PC-9 (cell line): Measurements from ENCODE around the gene C1D. TPM values are rescaled to one million over a fixed set of nuclear protein-coding genes. Genes with fewer than 3 reads are reported as not detected.

Experiments used
- BruUV-seq: library from RNA; stranded (reverse); fragments of 400-500 nt; replicated peaks from 2 replicates; lab custom pipeline; 2021; lab: Mats Ljungman, UMichigan
- CTCF ChIA-PET: fragments of 300-600 bp; sonication (Branson Sonifier 250); formaldehyde crosslinking; loops from one replicate; lab custom pipeline; 2022; ENCODE audit warnings: antibody characterized with exemption; lab: Charles Lee
- POLR2A ChIA-PET: fragments of 300-600 bp; sonication (Branson Sonifier 250); formaldehyde crosslinking; loops from one replicate; lab custom pipeline; 2022; ENCODE audit warnings: antibody characterized with exemption; ENCODE audit not compliant: unreplicated experiment; lab: Charles Lee
- DNase-seq, 2 experiments: peaks; one replicate each; pipeline versions ENCODE4 v3.0.0 to v3.0.0-alpha.2; 2015 to 2022; ENCODE audit warnings: mixed read lengths in 1 of 2
- H2AFZ ChIP-seq: fragments of 200-600 bp; sonication (generic); 2 replicates; pipeline ENCODE4 v1.8.1; 2017; ENCODE audit warnings: antibody characterized with exemption
- H3F3A ChIP-seq: fragments of 200-600 bp; sonication (generic); 2 replicates; pipeline ENCODE4 v1.8.1; 2017; ENCODE audit warnings: antibody characterized with exemption, mild to moderate bottlenecking, low read depth; ENCODE audit not compliant: insufficient read depth
- H3K27ac ChIP-seq: fragments of 200-600 bp; sonication (generic); 2 replicates; pipeline ENCODE4 v1.6.1; 2016; ENCODE audit warnings: mixed run types
- H3K27me3 ChIP-seq: fragments of 200-600 bp; sonication (generic); 2 replicates; pipeline ENCODE4 v1.6.1; 2016; ENCODE audit warnings: low read depth, mixed run types; ENCODE audit not compliant: insufficient read depth
- H3K36me3 ChIP-seq: fragments of 200-600 bp; sonication (generic); 2 replicates; pipeline ENCODE4 v1.6.1; 2016; ENCODE audit warnings: low read depth, mixed run types
- H3K4me1 ChIP-seq: fragments of 200-600 bp; sonication (generic); replicated peaks from 2 replicates; pipeline ENCODE4 v1.6.1; 2016; ENCODE audit warnings: mixed run types; ENCODE audit not compliant: insufficient read depth
- H3K4me2 ChIP-seq: fragments of 200-600 bp; sonication (generic); 2 replicates; pipeline ENCODE4 v1.6.1; 2017; ENCODE audit warnings: mixed run types
- H3K4me3 ChIP-seq: fragments of 200-600 bp; sonication (generic); 2 replicates; pipeline ENCODE4 v1.6.1; 2016; ENCODE audit warnings: mixed run types
- H3K79me2 ChIP-seq: fragments of 200-600 bp; sonication (generic); 2 replicates; pipeline ENCODE4 v1.6.1; 2017; ENCODE audit warnings: low read depth, mixed run types
- H3K9me2 ChIP-seq: fragments of 200-600 bp; sonication (generic); 2 replicates; pipeline ENCODE4 v1.8.1; 2017; ENCODE audit warnings: mild to moderate bottlenecking; ENCODE audit not compliant: insufficient read depth
- H3K9me3 ChIP-seq: fragments of 200-600 bp; sonication (generic); 2 replicates; pipeline ENCODE4 v1.8.1; 2016; ENCODE audit warnings: low read depth; ENCODE audit not compliant: insufficient read depth
- H4K20me1 ChIP-seq: fragments of 200-600 bp; sonication (generic); 2 replicates; pipeline ENCODE4 v1.8.1; 2017; ENCODE audit not compliant: insufficient read depth
- CTCF ChIP-seq: fragments of 200-600 bp; sonication (generic); conservative IDR thresholded peaks from 2 replicates; pipeline ENCODE4 v1.6.1; 2017; ENCODE audit warnings: mixed run types, antibody characterized with exemption, mild to moderate bottlenecking, moderate library complexity
- EZH2 ChIP-seq: fragments of 200-600 bp; sonication (generic); IDR thresholded peaks from 2 replicates; pipeline ENCODE4 v1.8.0; 2017; ENCODE audit warnings: antibody characterized with exemption, low read depth
- intact Hi-C: fragments of 100-400 bp; cut with micrococcal nuclease; formaldehyde crosslinking; loops from one replicate; pipeline ENCODE4 v1.10.0; 2022; ENCODE audit not compliant: unreplicated experiment
- total RNA-seq: library from RNA; stranded (reverse); gene quantifications from 2 replicates; pipeline ENCODE4 v1.2.3, GENCODE V29; 2021

The C1D gene
- total RNA-seq, 1 experiment from 2014 or later = 24.8 TPM

DNA sequence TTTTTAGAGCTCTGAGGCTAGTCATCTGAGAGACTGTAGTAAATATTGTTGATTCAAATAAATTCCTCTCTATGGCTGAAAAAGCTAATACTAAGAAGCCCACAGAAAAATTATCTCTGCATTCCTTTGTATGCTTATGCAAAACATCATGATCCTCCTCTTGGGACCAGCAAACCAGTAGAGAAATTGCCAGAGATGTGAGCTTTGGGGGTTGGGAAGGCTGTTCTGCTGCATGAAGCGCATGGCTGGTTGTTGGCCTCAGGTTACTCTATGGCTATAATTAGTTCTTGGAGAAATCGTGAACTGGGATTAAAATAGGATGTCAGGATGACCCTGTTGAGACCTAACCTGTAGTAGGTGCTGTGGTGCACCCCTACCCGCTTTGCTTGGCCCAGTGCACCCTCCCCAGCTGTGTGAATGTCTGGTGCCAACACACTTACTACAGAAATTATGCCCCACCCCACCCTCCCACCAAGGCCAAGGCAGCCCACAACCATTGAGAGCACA, 35.5 kb upstream of the C1D start:
- CTCF ChIA-PET = no interaction called here

DNA sequence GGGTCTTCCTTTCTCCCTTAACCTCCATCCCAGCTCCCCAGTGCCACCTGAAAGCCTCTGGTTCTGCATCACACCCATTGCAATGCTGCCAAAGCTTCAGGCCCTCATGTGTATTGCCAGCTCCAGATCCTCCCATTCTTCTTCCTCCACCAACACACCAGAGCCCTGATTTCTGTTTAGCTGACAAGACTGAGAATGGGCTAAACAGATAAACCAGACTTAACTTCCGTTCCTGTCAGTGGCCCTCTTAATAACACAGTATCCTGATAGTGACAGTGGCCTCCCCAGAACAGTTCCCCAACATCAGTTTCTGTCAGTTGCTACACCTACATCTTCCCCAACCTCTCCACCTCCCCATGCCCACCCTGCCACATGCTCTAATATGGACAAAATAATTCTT, 31.3 kb upstream of the C1D start:
- TF ChIP-seq EZH2 (no peak), CTCF (no peak)
- no peaks in the 10 kb centered on the region for H3K36me3 ChIP-seq
- no peaks in the 10 kb centered on the region for H3F3A ChIP-seq
- no peaks in the 10 kb centered on the region for H4K20me1 ChIP-seq
- no peaks in the 10 kb centered on the region for H3K9me3 ChIP-seq
- ChIA-PET CTCF (no interaction called here), POLR2A (no interaction called here)
- no peak overlapping the region for H3K4me3 ChIP-seq
- no peak overlapping the region for H2AFZ ChIP-seq
- intact Hi-C loops = no loop called here
- no peak for DNase-seq
- no peak overlapping the region for H3K4me2 ChIP-seq
- 0 out of 2 replicates have a peak, but pooled peaks cover 5% of the 10 kb centered on the region for H3K27me3 ChIP-seq
- H3K79me2 ChIP-seq = no peaks in the 10 kb centered on the region
- H3K9me2 ChIP-seq = no peaks in the 10 kb centered on the region
- no peak overlapping the region for H3K27ac ChIP-seq
- H3K4me1 ChIP-seq = no peaks in the 10 kb centered on the region
- BruUV-seq = no TSS peak

More for the DNA sequence above, 35.5 kb upstream of the C1D start:
- Histone ChIP-seq H2AFZ (no peak overlapping the region), H3K9me3 (no peaks in the 10 kb centered on the region), H3K27me3 (no peaks in the 10 kb centered on the region), H3K9me2 (no peaks in the 10 kb centered on the region), H4K20me1 (no peaks in the 10 kb centered on the region), H3K79me2 (no peaks in the 10 kb centered on the region), H3F3A (no peaks in the 10 kb centered on the region), H3K4me3 (no peak overlapping the region), H3K36me3 (no peaks in the 10 kb centered on the region), H3K4me2 (no peak overlapping the region), H3K27ac (no peak overlapping the region), H3K4me1 (no peaks in the 10 kb centered on the region)
- POLR2A ChIA-PET = no interaction called here
- no TSS peak for BruUV-seq
- no peak for TF ChIP-seq EZH2
- no peak for TF ChIP-seq CTCF
- no peak for DNase-seq
- intact Hi-C loops = no loop called here

DNA sequence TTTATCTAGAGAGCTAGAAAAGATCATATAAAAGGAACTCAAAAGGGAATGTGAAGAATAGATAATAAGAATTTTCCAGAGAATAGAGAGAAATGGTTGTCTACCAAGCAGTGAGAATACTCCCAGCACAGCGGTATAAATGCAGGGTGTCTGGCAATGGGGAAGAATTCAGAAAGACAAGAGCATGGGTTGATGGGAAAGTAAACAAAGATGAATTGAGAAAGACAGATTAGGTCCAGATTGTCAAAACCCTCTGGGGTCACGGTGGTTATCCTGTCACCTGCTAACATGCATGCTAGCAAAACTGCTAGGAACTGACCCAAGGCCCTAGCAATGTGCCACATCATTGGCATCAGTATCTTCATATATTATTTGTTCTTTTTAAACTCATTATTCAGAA, 30.8 kb upstream of the C1D start:
- no peaks in the 10 kb centered on the region for H3F3A ChIP-seq
- TF ChIP-seq EZH2 (no peak), CTCF (no peak)
- H3K4me1 ChIP-seq = no peaks in the 10 kb centered on the region
- H2AFZ ChIP-seq = no peak overlapping the region
- H3K4me2 ChIP-seq = no peak overlapping the region
- BruUV-seq = no TSS peak
- H3K27me3 ChIP-seq = 0 out of 2 replicates have a peak, but pooled peaks cover 5% of the 10 kb centered on the region
- no peaks in the 10 kb centered on the region for H3K79me2 ChIP-seq
- H3K9me3 ChIP-seq = no peaks in the 10 kb centered on the region
- H3K9me2 ChIP-seq = no peaks in the 10 kb centered on the region
- no peak overlapping the region for H3K27ac ChIP-seq
- no peak for DNase-seq
- ChIA-PET CTCF (no interaction called here), POLR2A (no interaction called here)
- intact Hi-C loops = no loop called here
- H4K20me1 ChIP-seq = no peaks in the 10 kb centered on the region
- H3K4me3 ChIP-seq = no peak overlapping the region
- no peaks in the 10 kb centered on the region for H3K36me3 ChIP-seq
